RWPE2 (cell line): Measurements from ENCODE around the gene RADIL.
"Not testable (repeated sequence)": the region's sequence is repeated elsewhere in the genome, so short reads cannot be mapped to it uniquely, and the experiment has no call there.

ENCODE experiments used
- ATAC-seq: fragments of 200-7000 bp; cut with Tn5 transposase; 3 replicates; pipeline ENCODE4 v1.9.1; 2021; ENCODE audit warnings: low read depth
- DNase-seq: peaks from one replicate; pipeline ENCODE4 v3.0.0-alpha.2; 2020; ENCODE audit warnings: low spot score
- H3K27ac ChIP-seq: fragments of 450-650 bp; 2 replicates; pipeline ENCODE4 v1.5.1; 2017; ENCODE audit warnings: mild to moderate bottlenecking; ENCODE audit not compliant: poor library complexity, severe bottlenecking
- H3K27me3 ChIP-seq: fragments of 250-450 bp; sonication (Bioruptor Pico); 2 replicates; pipeline ENCODE4 v1.5.1; 2021; ENCODE audit warnings: mild to moderate bottlenecking, moderate library complexity; ENCODE audit not compliant: insufficient read depth, poor library complexity, severe bottlenecking
- H3K36me3 ChIP-seq: fragments of 250-450 bp; sonication (Bioruptor Pico); 2 replicates; pipeline ENCODE4 v1.5.1; 2020; ENCODE audit warnings: low read depth, mild to moderate bottlenecking, moderate library complexity
- H3K4me1 ChIP-seq: fragments of 250-450 bp; sonication (Bioruptor Pico); 2 replicates; pipeline ENCODE4 v1.5.1; 2021; ENCODE audit warnings: mild to moderate bottlenecking, moderate library complexity; ENCODE audit not compliant: insufficient read depth, poor library complexity, severe bottlenecking
- H3K4me3 ChIP-seq: fragments of 250-450 bp; sonication (Bioruptor Pico); 2 replicates; pipeline ENCODE4 v1.5.1; 2021; ENCODE audit warnings: mild to moderate bottlenecking, moderate library complexity; ENCODE audit not compliant: severe bottlenecking
- H3K9me3 ChIP-seq: fragments of 250-450 bp; sonication (Bioruptor Pico); 2 replicates; pipeline ENCODE4 v1.5.1; 2021; ENCODE audit warnings: mild to moderate bottlenecking, moderate library complexity; ENCODE audit not compliant: severe bottlenecking
- CTCF ChIP-seq: fragments of 450-650 bp; IDR thresholded peaks from one replicate; pipeline ENCODE4 v1.5.1; 2017; ENCODE audit warnings: mild to moderate bottlenecking, moderate library complexity; ENCODE audit not compliant: poor library complexity, severe bottlenecking

Gene RADIL

GRCh38 chr7:4805110-4805983, 78.2 kb downstream of the RADIL start:
- no peak for TF ChIP-seq CTCF
- peaks cover 13% of the 10 kb centered on the region for H3K27me3 ChIP-seq
- no peak overlapping the region for H3K27ac ChIP-seq
- H3K36me3 ChIP-seq: no peaks in the 10 kb centered on the region
- DNase-seq (no peak), ATAC-seq (no peak)
- H3K9me3 ChIP-seq: no peaks in the 10 kb centered on the region
- H3K4me3 ChIP-seq: no peak overlapping the region
- H3K4me1 ChIP-seq: no peaks in the 10 kb centered on the region

DNA sequence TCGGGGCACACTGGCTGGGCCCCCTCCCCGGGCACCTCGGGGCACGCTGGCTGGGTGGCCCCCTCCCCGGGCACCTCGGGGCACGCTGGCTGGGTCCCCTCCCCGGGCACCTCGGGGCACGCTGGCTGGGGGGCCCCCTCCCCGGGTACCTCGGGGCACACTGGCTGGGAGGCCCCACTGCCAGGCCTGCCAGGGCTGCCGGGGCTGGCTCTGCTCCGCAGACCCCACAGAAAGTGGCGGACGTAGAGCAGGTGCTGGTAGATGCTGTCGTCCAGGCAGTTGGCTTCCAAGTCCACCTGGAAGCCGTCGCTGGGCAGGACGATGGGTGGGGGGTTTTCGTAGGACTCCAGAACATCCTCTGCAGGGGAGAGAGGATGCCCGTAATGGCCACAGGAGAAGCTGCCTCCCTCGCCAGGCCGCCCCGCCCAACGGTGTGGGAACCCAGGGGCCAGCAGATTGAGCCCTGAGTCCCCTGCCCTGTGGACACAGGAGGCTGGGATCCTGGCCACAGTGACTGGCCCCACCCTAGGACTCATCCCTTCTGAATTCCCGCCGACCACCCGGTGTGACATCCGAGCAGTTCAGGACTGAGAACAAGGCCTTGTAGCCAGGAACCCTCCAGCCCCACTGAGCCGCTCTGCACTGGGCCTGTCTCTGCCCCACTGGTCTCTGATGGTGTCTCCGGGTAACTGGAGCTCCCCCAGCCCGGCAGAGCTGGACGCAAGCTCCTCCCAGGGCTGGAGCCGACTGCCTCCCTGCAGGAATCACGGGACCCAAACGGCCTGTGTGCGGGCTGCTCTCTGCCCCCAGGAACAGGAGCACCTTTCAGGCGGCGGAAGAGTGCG, 79.9 kb downstream of the RADIL start:
- no peak for ATAC-seq
- Histone ChIP-seq H3K27me3 (peaks cover 13% of the 10 kb centered on the region), H3K27ac (no peak overlapping the region), H3K4me3 (no peak overlapping the region), H3K4me1 (no peaks in the 10 kb centered on the region), H3K36me3 (no peaks in the 10 kb centered on the region), H3K9me3 (no peaks in the 10 kb centered on the region)
- TF ChIP-seq CTCF: no peak
- DNase-seq: no peak

DNA sequence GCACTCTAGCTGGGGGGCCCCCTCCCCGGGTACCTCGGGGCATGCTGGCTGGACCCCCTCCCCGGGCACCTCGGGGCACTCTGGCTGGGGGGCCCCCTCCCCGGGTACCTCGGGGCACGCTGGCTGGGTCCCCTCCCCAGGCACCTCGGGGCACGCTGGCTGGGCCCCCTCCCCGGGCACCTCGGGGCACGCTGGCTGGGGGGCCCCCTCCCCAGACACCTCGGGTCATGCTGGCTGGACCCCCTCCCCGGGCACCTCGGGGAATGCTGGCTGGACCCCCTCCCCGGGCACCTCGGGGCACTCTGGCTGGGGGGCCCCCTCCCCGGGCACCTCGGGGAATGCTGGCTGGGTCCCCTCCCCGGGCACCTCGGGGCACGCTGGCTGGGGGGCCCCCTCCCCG, 80.9 kb downstream of the RADIL start:
- not testable (repeated sequence) for H3K4me1 ChIP-seq, H3K27me3 ChIP-seq, H3K36me3 ChIP-seq, DNase-seq, H3K27ac ChIP-seq, H3K4me3 ChIP-seq, ATAC-seq, H3K9me3 ChIP-seq

DNA sequence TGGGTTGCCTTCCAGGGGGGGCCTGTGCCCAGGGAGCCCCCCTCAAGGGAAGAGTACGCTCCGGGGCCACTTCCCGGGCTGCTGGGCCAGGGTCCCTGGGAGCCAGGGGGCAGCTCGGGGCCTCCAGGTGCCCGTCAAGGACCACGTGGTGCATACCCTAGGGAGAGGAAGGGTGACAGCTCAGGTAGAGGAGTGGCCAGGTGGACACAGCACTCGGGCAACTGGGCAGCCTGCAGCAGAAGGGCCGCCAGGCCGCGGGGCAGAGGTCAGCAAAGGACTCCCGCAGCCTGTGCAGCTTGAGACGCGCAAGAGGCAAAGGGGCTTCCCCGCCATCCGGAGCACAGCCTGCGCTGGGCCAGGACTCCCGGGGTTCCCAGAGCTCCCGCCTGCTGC, 81.7 kb downstream of the RADIL start:
- no peaks in the 10 kb centered on the region for H3K4me1 ChIP-seq
- no peak for TF ChIP-seq CTCF
- H3K27me3 ChIP-seq: peaks cover 7% of the 10 kb centered on the region
- ATAC-seq (no peak), DNase-seq (peak; percentile 55)
- no peaks in the 10 kb centered on the region for H3K36me3 ChIP-seq
- H3K27ac ChIP-seq: no peak overlapping the region
- no peaks in the 10 kb centered on the region for H3K9me3 ChIP-seq
- no peak overlapping the region for H3K4me3 ChIP-seq

GRCh38 chr7:4800926-4801838, 82.3 kb downstream of the RADIL start:
- Histone ChIP-seq H3K36me3 (no peaks in the 10 kb centered on the region), H3K4me1 (no peaks in the 10 kb centered on the region), H3K27me3 (peaks cover under 1% of the 10 kb centered on the region), H3K4me3 (no peak overlapping the region), H3K9me3 (no peaks in the 10 kb centered on the region), H3K27ac (no peak overlapping the region)
- no peak for TF ChIP-seq CTCF
- ATAC-seq (peak; percentile 23; the same call in 2 of the 3 replicates), DNase-seq (peak; percentile 55)
